HCT116 (cell line): ENCODE results near the gene ORAI2. TPM values are rescaled to one million over a fixed set of nuclear protein-coding genes. Genes with fewer than 3 reads are reported as not detected.

Source experiments
- ATAC-seq: fragments of 200-7000 bp; cut with Tn5 transposase; 2 replicates; pipeline ENCODE4 v1.9.1; 2020; ENCODE audit warnings: mild to moderate bottlenecking, moderate library complexity
- BruUV-seq: library from RNA; stranded (reverse); fragments of 400-500 nt; replicated peaks from 2 replicates; lab custom pipeline; 2021; lab: Mats Ljungman, UMichigan
- CTCF ChIA-PET: fragments of 300-600 bp; sonication (Branson Sonifier 250); formaldehyde crosslinking; loops from one replicate; lab custom pipeline; 2021; ENCODE audit warnings: antibody characterized with exemption; lab: Charles Lee
- POLR2A ChIA-PET: fragments of 300-600, 350-600 bp; sonication (Branson Sonifier 250); formaldehyde crosslinking; loops from one replicate; lab custom pipeline; 2021; ENCODE audit warnings: antibody characterized with exemption; lab: Charles Lee
- RAD21 ChIA-PET, 2 experiments: fragments of 300-600 bp; sonication (Branson Sonifier 250); formaldehyde crosslinking; loops; one replicate each; lab custom pipeline; 2023; ENCODE audit warnings: low total read pairs in 2 of 2; ENCODE audit not compliant: uncharacterized antibody in 2 of 2, unreplicated experiment in 2 of 2, low non-redundant PET in 1 of 2; lab: Charles Lee
- DNase-seq: peaks from one replicate; pipeline ENCODE4 v3.0.0-alpha.2; 2010; ENCODE audit warnings: low read depth, low spot score
- H2AFZ ChIP-seq: fragments of 200-600 bp; shearing (Covaris generic), sonication (generic); 2 replicates; pipeline ENCODE4 v1.6.1; 2017; ENCODE audit warnings: low read depth, mixed run types, mixed read lengths, antibody characterized with exemption, low read length; ENCODE audit not compliant: poor library complexity, severe bottlenecking
- H3K27ac ChIP-seq: 2 replicates; pipeline ENCODE4 v1.5.1; 2012; ENCODE audit warnings: low read depth, low read length
- H3K27me3 ChIP-seq: fragments of 200-600 bp; sonication (generic); 2 replicates; pipeline ENCODE4 v1.6.1; 2016; ENCODE audit warnings: mixed run types, low read length, mixed read lengths; ENCODE audit not compliant: insufficient read depth
- H3K36me3 ChIP-seq, 2 experiments: fragments of 200-500 bp in 1 of 2; fragments of 200-600 bp in 1 of 2; sonication (Bioruptor generic) in 1 of 2; sonication (generic) in 1 of 2; 2 replicates each; pipeline versions ENCODE4 v1.5.1 to v1.6.1; 2014 to 2016; ENCODE audit warnings: low read length in 2 of 2, inconsistent platforms in 1 of 2, mixed read lengths in 1 of 2, mixed run types in 1 of 2; ENCODE audit not compliant: insufficient read depth in 2 of 2, control insufficient read depth in 1 of 2
- H3K4me1 ChIP-seq, 2 experiments: fragments of 200-600 bp in 1 of 2; sonication (generic) in 1 of 2; 2 replicates each; pipeline versions ENCODE4 v1.5.1 to v1.6.1; 2012 to 2017; ENCODE audit warnings: low read length in 2 of 2, inconsistent platforms in 1 of 2, mild to moderate bottlenecking in 1 of 2, mixed read lengths in 1 of 2, mixed run types in 1 of 2, moderate library complexity in 1 of 2; ENCODE audit not compliant: insufficient read depth in 2 of 2, control insufficient read depth in 1 of 2
- H3K4me2 ChIP-seq: fragments of 200-600 bp; sonication (generic); 2 replicates; pipeline ENCODE4 v1.6.1; 2017; ENCODE audit warnings: mixed run types, low read length, mixed read lengths
- H3K4me3 ChIP-seq, 2 experiments: fragments of 200-600 bp in 1 of 2; sonication (generic) in 1 of 2; replicated peaks in 1 of 2; 2 replicates each; pipeline ENCODE4 v1.5.1; 2011 to 2016; ENCODE audit warnings: low read length in 2 of 2, control low read depth in 1 of 2, low read depth in 1 of 2, mild to moderate bottlenecking in 1 of 2, mixed read lengths in 1 of 2, mixed run types in 1 of 2
- H3K79me2 ChIP-seq: fragments of 200-600 bp; sonication (generic); 2 replicates; pipeline ENCODE4 v1.6.1; 2017; ENCODE audit warnings: mild to moderate bottlenecking, mixed run types, low read length, moderate library complexity, mixed read lengths; ENCODE audit not compliant: insufficient read depth
- H3K9ac ChIP-seq: fragments of 200-600 bp; sonication (generic); 2 replicates; pipeline ENCODE4 v1.6.1; 2016; ENCODE audit warnings: low read length, mixed read lengths
- H3K9me2 ChIP-seq: fragments of 200-600 bp; sonication (generic), shearing (Covaris generic); 2 replicates; pipeline ENCODE4 v1.6.1; 2017; ENCODE audit warnings: mixed run types, mild to moderate bottlenecking, moderate library complexity; ENCODE audit not compliant: insufficient read depth
- H3K9me3 ChIP-seq, 2 experiments: fragments of 200-500 bp in 1 of 2; fragments of 200-600 bp in 1 of 2; sonication (Bioruptor generic) in 1 of 2; sonication (generic) in 1 of 2; 2 replicates each; pipeline ENCODE4 v1.6.1; 2014 to 2017; ENCODE audit warnings: low read length in 2 of 2, mixed read lengths in 2 of 2, inconsistent platforms in 1 of 2, low read depth in 1 of 2, mild to moderate bottlenecking in 1 of 2, mixed run types in 1 of 2, moderate library complexity in 1 of 2; ENCODE audit not compliant: control insufficient read depth in 1 of 2, insufficient read depth in 1 of 2
- H4K20me1 ChIP-seq: fragments of 200-600 bp; sonication (generic), shearing (Covaris generic); 2 replicates; pipeline ENCODE4 v1.6.1; 2017; ENCODE audit warnings: mixed run types, mild to moderate bottlenecking, moderate library complexity; ENCODE audit not compliant: insufficient read depth
- CBX3 ChIP-seq: IDR thresholded peaks from 2 replicates; pipeline ENCODE4 v1.6.1; 2012; ENCODE audit warnings: low read depth
- EGR1 ChIP-seq: IDR thresholded peaks from 2 replicates; pipeline ENCODE4 v1.6.1; 2012; ENCODE audit warnings: low read depth
- EZH2 ChIP-seq: fragments of 200-600 bp; sonication (generic); IDR thresholded peaks from 2 replicates; pipeline ENCODE4 v1.6.1; 2017; ENCODE audit warnings: antibody characterized with exemption, mixed run types
- POLR2AphosphoS5 ChIP-seq: IDR thresholded peaks from 2 replicates; pipeline ENCODE4 v1.6.1; 2011; ENCODE audit warnings: mild to moderate bottlenecking, low read depth, low read length, moderate library complexity
- SP1 ChIP-seq: IDR thresholded peaks from 2 replicates; pipeline ENCODE4 v1.6.1; 2012; ENCODE audit warnings: low read depth
- TCF7L2 ChIP-seq: IDR thresholded peaks from 2 replicates; pipeline ENCODE4 v1.7.0; 2011; ENCODE audit warnings: borderline replicate concordance, inconsistent platforms; ENCODE audit not compliant: insufficient read depth, insufficient read length; ENCODE audit errors: extremely low read depth
- YY1 ChIP-seq: IDR thresholded peaks from 2 replicates; pipeline ENCODE4 v1.6.1; 2011; ENCODE audit warnings: low read length, low read depth, moderate library complexity, mild to moderate bottlenecking; ENCODE audit not compliant: insufficient replicate concordance; ENCODE audit errors: extremely low read depth
- ZFX ChIP-seq: fragments of 450-650 bp; IDR thresholded peaks from 2 replicates; pipeline ENCODE4 v1.6.1; 2017
- ZNF274 ChIP-seq: fragments of 200-500 bp; sonication (Bioruptor generic); IDR thresholded peaks from 2 replicates; pipeline ENCODE4 v1.6.1; 2014; ENCODE audit warnings: mild to moderate bottlenecking, low read depth, low read length, inconsistent platforms
- intact Hi-C: fragments of 100-400 bp; cut with micrococcal nuclease; formaldehyde crosslinking; loops from 2 replicates; pipeline ENCODE4 v1.10.0; 2022
- total RNA-seq: library from RNA; stranded (reverse); gene quantifications from one replicate; pipeline ENCODE4 v1.2.1, GENCODE V29; 2021; ENCODE audit not compliant: unreplicated experiment
- TF ChIP-seq, protein P1 (sequence below): IDR thresholded peaks from 2 replicates; pipeline ENCODE4 v1.6.1; 2011; ENCODE audit warnings: mild to moderate bottlenecking, low read length, moderate library complexity; ENCODE audit not compliant: insufficient replicate concordance; ENCODE audit errors: extremely low read depth
- TF ChIP-seq, protein P2 (sequence below): IDR thresholded peaks from 2 replicates; pipeline ENCODE4 v1.6.1; 2012; ENCODE audit warnings: low read depth
- TF ChIP-seq, protein P3 (sequence below): IDR thresholded peaks from 2 replicates; pipeline ENCODE4 v1.6.1; 2012
- TF ChIP-seq, protein P4 (sequence below), 3 experiments: fragments of 200-600 bp in 1 of 3; sonication (generic) in 1 of 3; IDR thresholded peaks in 2 of 3; conservative IDR thresholded peaks in 1 of 3; 2 replicates each; pipeline ENCODE4 v1.5.1; 2012 to 2017; ENCODE audit warnings: low read depth in 2 of 3, low read length in 2 of 3, antibody characterized with exemption in 1 of 3, borderline replicate concordance in 1 of 3, control low read depth in 1 of 3, mild to moderate bottlenecking in 1 of 3, mixed read lengths in 1 of 3, mixed run types in 1 of 3, moderate library complexity in 1 of 3; ENCODE audit not compliant: insufficient read depth in 1 of 3

The ORAI2 gene
- total RNA-seq, 1 experiment from 2014 or later: 13.2 TPM

DNA sequence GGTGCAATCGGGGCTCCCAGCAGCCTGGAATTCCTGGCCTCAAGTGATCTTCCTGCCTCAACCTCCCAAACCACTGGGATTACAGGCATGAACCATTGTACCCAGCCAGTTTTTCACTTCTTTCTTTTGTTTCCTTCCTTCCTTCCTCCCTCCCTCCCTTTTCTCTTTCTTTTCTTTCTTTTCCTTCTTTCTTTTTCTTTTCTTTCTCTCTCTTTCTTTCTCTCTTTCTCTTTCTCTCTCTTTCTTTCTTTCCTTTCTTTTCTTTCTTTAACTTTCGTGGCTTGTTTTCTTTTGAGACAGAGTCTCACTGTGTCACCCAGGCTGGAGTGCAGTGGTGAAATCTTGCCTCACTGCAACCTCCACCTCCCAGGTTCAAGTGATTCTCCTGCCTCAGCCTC, 12.3 kb downstream of the ORAI2 start:
- ATAC-seq (no peak), DNase-seq (no peak)
- RAD21 ChIA-PET: no interaction called here
- no peaks in the 10 kb centered on the region; a peak in 1 of 4 replicates for H3K36me3 ChIP-seq
- no peak for TF ChIP-seq TCF7L2
- no peak for TF ChIP-seq EGR1
- TF ChIP-seq, protein P1, sequence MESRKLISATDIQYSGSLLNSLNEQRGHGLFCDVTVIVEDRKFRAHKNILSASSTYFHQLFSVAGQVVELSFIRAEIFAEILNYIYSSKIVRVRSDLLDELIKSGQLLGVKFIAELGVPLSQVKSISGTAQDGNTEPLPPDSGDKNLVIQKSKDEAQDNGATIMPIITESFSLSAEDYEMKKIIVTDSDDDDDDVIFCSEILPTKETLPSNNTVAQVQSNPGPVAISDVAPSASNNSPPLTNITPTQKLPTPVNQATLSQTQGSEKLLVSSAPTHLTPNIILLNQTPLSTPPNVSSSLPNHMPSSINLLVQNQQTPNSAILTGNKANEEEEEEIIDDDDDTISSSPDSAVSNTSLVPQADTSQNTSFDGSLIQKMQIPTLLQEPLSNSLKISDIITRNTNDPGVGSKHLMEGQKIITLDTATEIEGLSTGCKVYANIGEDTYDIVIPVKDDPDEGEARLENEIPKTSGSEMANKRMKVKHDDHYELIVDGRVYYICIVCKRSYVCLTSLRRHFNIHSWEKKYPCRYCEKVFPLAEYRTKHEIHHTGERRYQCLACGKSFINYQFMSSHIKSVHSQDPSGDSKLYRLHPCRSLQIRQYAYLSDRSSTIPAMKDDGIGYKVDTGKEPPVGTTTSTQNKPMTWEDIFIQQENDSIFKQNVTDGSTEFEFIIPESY: no peak
- no peak for TF ChIP-seq SP1
- TF ChIP-seq, protein P2, sequence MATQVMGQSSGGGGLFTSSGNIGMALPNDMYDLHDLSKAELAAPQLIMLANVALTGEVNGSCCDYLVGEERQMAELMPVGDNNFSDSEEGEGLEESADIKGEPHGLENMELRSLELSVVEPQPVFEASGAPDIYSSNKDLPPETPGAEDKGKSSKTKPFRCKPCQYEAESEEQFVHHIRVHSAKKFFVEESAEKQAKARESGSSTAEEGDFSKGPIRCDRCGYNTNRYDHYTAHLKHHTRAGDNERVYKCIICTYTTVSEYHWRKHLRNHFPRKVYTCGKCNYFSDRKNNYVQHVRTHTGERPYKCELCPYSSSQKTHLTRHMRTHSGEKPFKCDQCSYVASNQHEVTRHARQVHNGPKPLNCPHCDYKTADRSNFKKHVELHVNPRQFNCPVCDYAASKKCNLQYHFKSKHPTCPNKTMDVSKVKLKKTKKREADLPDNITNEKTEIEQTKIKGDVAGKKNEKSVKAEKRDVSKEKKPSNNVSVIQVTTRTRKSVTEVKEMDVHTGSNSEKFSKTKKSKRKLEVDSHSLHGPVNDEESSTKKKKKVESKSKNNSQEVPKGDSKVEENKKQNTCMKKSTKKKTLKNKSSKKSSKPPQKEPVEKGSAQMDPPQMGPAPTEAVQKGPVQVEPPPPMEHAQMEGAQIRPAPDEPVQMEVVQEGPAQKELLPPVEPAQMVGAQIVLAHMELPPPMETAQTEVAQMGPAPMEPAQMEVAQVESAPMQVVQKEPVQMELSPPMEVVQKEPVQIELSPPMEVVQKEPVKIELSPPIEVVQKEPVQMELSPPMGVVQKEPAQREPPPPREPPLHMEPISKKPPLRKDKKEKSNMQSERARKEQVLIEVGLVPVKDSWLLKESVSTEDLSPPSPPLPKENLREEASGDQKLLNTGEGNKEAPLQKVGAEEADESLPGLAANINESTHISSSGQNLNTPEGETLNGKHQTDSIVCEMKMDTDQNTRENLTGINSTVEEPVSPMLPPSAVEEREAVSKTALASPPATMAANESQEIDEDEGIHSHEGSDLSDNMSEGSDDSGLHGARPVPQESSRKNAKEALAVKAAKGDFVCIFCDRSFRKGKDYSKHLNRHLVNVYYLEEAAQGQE: no peak
- TF ChIP-seq, protein P3, sequence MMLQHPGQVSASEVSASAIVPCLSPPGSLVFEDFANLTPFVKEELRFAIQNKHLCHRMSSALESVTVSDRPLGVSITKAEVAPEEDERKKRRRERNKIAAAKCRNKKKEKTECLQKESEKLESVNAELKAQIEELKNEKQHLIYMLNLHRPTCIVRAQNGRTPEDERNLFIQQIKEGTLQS: no peak
- no peak for TF ChIP-seq EZH2
- no peak for TF ChIP-seq ZNF274
- no peak for TF ChIP-seq ZFX
- TF ChIP-seq CBX3: no peak
- TF ChIP-seq YY1: no peak
- TF ChIP-seq, protein P4, sequence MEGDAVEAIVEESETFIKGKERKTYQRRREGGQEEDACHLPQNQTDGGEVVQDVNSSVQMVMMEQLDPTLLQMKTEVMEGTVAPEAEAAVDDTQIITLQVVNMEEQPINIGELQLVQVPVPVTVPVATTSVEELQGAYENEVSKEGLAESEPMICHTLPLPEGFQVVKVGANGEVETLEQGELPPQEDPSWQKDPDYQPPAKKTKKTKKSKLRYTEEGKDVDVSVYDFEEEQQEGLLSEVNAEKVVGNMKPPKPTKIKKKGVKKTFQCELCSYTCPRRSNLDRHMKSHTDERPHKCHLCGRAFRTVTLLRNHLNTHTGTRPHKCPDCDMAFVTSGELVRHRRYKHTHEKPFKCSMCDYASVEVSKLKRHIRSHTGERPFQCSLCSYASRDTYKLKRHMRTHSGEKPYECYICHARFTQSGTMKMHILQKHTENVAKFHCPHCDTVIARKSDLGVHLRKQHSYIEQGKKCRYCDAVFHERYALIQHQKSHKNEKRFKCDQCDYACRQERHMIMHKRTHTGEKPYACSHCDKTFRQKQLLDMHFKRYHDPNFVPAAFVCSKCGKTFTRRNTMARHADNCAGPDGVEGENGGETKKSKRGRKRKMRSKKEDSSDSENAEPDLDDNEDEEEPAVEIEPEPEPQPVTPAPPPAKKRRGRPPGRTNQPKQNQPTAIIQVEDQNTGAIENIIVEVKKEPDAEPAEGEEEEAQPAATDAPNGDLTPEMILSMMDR (IDR thresholded peaks at IDR 0.05 in 2 of 3, conservative IDR thresholded peaks at IDR 0.05 in 1 of 3; ENCODE audit: borderline replicate concordance in 1 of 3, insufficient read depth in 1 of 3, low read depth in 2 of 3, low read length in 2 of 3): no peak
- no peak for TF ChIP-seq POLR2AphosphoS5
- no peak overlapping the region for H3K4me3 ChIP-seq
- no peaks in the 10 kb centered on the region for H3K9me3 ChIP-seq
- H3K4me1 ChIP-seq: peaks cover 10 to 34% of the 10 kb centered on the region in 2 experiments
- intact Hi-C loops: no loop called here
- POLR2A ChIA-PET: no interaction called here
- no TSS peak for BruUV-seq
- H3K27ac ChIP-seq: no peak overlapping the region
- H2AFZ ChIP-seq: no peak overlapping the region
- no peaks in the 10 kb centered on the region for H3K79me2 ChIP-seq
- H3K9ac ChIP-seq: no peak overlapping the region
- CTCF ChIA-PET: no interaction called here
- no peaks in the 10 kb centered on the region for H3K27me3 ChIP-seq
- no peaks in the 10 kb centered on the region for H3K9me2 ChIP-seq
- no peak overlapping the region for H3K4me2 ChIP-seq
- no peaks in the 10 kb centered on the region for H4K20me1 ChIP-seq
